ENCODE data around the gene CBX1.

- TF ChIP-seq EP300 (IDR thresholded peaks at IDR 0.05) (no peak), MYC (IDR thresholded peaks at IDR 0.05; ENCODE audit: borderline replicate concordance, low read length) (no peak), CHD2 (IDR thresholded peaks at IDR 0.05; ENCODE audit: low read length, partially characterized antibody) (no peak), CTCF (IDR thresholded peaks at IDR 0.05) (no peak), POLR2A (IDR thresholded peaks at IDR 0.05; ENCODE audit: low read length) (no peak), BHLHE40 (IDR thresholded peaks at IDR 0.05; ENCODE audit: low read depth, low read length) (no peak), PBX3 (IDR thresholded peaks at IDR 0.05) (no peak), MAX (IDR thresholded peaks at IDR 0.05) (no peak), HMGXB4 (CRISPR knock-in tag; IDR thresholded peaks at IDR 0.05; ENCODE audit: borderline replicate concordance) (no peak), SREBF2 (IDR thresholded peaks at IDR 0.05) (no peak), RFX5 (IDR thresholded peaks at IDR 0.05) (no peak)
Observed at GRCh38 chr17:48051283-48051682, 50.0 kb downstream of the CBX1 start.

Data from A549 (cell line).